NCI-H2171 (cell line): ENCODE data around the gene DIPK1C.

Experiments used
- DNase-seq: peaks from one replicate; lab custom pipeline; 2025; lab: John Stamatoyannopoulos, UW

The DIPK1C gene

DNA sequence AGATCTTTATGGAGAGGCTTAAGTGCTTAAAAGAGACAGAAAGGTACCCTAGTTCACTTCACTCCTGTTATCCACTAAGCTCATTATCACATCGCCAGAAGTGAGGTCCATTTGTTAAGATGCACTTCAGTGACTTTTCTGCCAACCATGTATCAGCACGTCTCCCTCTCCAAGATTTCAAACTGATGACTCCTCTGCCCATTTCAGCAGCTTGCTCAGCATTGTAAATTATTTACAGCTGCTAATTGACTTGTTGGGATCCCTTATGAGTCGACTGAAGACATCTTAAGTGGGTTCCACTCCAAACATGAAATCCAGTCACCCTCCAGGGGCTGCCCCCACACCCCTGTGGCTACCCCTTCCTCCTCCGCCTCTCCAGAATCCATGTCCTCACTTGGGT is 37.3 kb downstream of the DIPK1C start:
- no peak for DNase-seq

- DNase-seq, result no peak
These were observed 39.1 kb downstream of the DIPK1C start for GRCh38 chr18:74418023-74418422.

DNA sequence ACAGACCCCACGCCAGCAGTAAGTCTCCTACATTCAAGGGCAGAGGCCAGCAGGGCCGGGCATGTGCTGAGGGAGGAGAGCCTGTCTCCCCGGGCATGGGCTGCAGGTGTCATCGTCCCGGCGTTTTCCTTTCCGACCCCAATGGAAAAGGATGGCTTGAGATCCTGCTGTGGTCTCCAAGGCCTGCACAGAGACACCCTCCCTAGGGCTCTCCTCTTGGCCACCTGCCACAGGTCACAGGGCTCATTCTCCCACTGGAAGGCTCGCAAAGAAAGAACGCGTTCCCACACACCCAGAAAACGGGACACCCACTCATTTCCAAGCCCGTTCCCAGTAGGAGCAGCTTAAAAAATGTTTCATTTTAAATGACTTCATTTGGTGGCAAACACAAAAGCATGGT is 41.0 kb downstream of the DIPK1C start:
- DNase-seq, result no peak

GRCh38 chr18:74414953-74415515 is 42.1 kb downstream of the DIPK1C start:
- no peak for DNase-seq

- DNase-seq, result no peak
These were observed 43.3 kb downstream of the DIPK1C start for GRCh38 chr18:74413836-74414235.

DNA sequence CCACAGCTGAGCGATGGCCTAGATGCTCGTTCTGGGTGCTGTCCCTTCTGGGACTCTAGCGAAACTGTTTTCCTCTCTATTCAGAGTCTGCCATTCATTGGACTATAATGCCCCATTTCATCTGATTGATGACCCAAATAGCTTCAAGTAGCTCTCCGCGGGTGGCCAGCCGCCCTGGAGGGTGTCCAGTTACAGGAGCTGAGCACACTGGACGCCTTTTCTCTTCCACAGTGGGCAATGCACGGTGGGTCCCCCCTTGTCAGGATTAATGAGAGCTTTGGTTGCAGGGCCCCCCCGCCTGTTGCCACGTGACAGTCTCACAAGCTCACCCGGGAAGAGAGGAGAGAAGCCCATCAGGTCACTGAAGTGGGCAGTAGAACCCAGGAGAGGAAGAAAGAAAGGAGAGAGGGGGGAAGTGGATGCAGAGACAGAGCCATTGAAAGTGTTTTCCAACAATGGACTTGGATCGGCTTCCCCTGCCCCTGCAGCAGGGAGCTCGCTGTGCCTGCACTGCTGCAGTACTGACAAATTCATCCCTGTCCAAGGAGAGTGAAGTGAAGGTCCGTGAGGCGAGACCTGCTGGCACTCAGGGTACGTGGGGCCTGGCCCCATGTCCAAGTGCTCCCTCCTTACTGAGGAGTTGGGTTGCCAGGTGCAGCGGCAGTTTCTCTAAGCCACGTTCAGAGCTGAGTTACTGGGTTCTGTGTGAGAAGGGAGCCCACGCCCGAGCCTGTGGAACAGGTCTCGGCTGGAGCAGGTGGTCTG is 44.8 kb downstream of the DIPK1C start:
- no peak for DNase-seq

DNA sequence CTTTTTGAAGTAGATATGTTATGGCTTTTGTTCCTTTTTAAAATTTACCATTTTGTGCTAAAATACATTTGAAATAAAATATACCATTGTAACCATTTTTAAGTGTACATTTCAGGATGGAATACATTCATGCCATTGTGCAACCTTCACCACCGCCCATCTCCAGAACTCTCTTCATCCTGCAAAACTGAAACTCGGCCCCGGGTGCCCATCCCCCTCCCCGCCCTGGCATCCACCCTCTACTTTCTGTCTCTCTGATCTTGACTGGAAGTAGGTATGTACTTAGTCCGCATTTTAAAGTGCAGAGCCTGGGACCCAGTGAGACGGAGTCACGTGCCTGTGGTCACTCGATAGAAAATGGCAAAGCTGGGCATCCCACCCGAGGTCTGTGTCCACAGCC is 45.6 kb downstream of the DIPK1C start:
- no peak for DNase-seq

DNA sequence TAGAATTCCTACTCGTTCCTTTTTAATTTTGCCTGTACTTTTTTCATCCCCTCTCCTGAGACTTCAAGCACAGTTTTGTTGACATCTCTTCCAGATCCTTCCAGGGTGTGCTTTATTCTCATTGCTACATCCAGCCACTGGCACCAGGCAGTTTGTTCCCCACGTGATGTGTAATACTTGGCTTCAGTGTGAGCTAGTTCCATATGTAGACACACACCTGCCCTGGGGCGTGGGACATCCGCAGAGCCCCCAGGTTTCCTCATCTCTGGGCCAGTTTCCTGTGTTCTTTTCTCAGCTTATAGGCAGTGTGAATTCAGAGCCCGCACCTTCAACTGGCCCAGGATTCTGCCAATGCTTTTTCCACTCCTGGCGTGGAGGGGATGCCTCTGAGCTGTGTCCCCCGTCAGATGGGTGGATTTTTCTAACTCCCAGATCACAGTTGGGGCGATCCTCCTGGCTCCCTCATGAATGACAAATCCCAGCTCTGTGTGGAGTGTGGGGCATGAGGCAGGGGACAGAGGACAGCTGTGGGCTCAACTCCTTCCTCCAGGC is 46.6 kb downstream of the DIPK1C start:
- no peak for DNase-seq

DNA sequence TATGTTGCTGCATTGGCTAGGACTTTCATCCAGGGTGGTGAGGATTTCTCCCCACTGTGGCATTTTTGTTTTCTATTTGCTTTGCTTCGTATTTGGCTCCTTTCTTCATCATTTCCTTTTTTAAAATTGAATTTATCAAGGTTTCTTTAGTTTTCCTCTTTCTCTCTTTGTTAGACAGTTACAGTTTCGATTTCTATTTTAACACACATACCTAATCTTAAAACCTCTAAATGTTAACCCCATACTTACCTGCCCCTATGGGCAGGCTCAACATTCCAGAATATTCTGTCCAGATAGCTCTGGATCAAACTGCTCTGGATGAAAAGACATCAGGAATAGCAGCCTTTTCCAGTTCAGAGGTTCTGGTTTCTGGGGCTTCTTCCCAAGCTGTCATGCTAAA is 49.2 kb downstream of the DIPK1C start:
- no peak for DNase-seq

- no peak for DNase-seq
These were observed 54.2 kb downstream of the DIPK1C start for GRCh38 chr18:74402806-74403433.

DNA sequence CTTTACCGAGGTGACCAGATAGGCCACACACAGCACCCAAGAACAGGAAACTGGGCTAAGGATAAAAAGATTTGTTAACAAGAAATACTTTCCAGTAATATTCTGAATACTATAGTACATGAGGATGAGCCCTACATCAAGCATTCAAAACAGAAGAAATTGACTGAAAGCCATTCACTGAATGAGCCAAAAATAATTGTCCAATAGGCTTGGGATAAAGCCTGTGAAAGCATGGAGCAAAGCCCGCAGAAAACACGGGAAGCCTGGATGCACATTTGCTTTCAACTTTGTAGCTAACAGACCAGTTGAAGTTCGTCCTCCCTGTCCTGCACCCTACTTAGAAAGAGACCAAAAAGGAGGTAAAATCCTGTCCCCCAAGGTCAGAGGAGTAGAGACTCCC is 56.3 kb downstream of the DIPK1C start:
- no peak for DNase-seq

- DNase-seq, result no peak
These were observed 57.8 kb downstream of the DIPK1C start for GRCh38 chr18:74399091-74399887.

DNA sequence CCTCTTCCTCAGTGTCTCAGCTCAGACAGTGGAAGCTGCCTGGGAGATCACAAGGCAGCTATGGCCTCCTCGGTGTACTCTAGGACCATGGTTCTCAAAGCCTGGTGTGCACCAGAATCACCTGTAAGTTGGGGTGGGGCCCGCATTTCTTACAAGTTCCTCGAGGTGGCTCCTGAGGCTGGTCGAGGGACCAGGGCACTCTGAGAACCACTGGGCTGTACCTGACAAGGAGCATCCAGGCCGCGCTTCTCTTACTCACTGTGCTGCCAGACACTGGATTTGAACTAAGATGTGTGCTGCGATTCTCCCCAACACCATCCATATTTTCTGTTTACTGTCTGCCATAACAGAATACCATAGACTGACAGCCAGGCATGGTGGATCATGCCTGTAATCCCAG is 59.5 kb downstream of the DIPK1C start:
- DNase-seq, result no peak

- no peak for DNase-seq
These were observed 60.6 kb downstream of the DIPK1C start for GRCh38 chr18:74396171-74397169.

DNA sequence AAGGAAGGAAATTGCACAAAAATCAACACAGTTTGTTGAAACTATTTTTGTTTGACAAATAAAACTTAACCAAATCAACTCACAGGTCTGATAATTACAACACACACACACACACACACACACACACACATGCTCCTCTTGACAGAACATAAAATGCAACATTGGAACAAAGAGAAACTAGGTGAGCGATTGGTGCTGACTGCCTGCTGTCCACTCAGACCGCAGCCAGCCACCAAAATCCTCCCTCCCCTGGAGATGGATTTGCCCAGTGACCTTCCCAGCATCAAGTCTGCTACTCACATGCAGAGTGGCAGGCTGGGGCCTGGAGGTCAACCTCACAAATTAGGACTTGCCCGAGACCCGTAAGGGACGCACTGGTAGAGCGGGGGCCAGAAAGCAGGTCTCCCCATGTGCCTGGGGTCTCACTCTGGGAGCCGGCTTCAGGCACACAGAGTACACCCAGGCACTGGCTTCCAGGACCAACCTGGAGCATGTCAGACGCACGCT is 61.4 kb downstream of the DIPK1C start:
- DNase-seq, result no peak

DNA sequence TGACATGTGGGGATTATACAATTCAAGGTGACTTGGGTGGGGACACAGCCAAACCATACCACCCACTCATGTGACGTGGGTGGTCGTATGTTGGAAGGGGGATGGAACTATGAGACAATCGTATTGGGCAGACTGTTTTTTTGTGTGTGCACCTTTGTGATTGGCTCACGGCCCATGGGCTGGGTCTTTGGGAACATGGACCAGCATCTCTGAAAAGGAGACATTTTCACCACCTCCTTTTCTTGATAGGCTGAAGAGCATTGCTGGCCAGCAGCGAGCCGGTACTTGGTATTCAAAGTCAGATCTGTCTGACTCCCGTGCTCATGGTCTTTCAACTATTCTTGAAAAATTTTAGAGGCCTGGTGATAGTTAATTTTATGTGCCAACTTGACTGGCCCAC is 62.1 kb downstream of the DIPK1C start:
- no peak for DNase-seq

DNA sequence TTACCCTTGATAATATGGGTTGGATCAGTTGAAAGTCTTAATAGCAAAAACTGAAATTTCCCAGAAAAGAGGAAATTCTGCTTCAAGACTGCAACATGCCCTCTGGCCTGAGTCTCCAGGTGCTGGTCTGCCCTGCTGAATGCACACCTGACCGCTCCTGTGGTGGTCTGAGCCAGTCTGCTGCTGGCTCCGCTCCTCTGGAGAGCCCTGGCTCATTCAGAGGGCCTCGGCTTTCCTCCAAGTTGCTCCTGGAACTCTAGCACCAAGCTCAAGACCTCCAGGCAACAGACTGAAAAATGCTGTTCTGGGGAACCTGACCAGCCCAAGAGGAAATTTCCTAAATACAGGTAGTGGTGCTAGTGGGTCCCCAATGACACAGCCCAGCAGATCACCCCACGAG is 64.8 kb downstream of the DIPK1C start:
- no peak for DNase-seq

- DNase-seq, result no peak
These were observed 66.2 kb downstream of the DIPK1C start for GRCh38 chr18:74390900-74391299.

- DNase-seq, result no peak
These were observed 67.1 kb downstream of the DIPK1C start for GRCh38 chr18:74389991-74390390.

GRCh38 chr18:74389171-74389927 is 67.8 kb downstream of the DIPK1C start:
- no peak for DNase-seq
